Coronary artery (tissue), 2 donors: ENCODE results near the gene KIAA0408.

ENCODE experiments used
- DNase-seq: peaks from one replicate; pipeline ENCODE4 v3.0.0-alpha.2; 2017; ENCODE audit warnings: low spot score
- H3K27ac ChIP-seq, 2 donors: fragments of 200-600 bp; sonication (generic); one replicate each; pipeline ENCODE4 v1.5.1; 2016 to 2019
- H3K4me3 ChIP-seq: fragments of 200-600 bp; sonication (generic); 2 replicates; pipeline ENCODE4 v1.5.1; 2016; ENCODE audit warnings: mild to moderate bottlenecking, moderate library complexity
- CTCF ChIP-seq: fragments of 200-600 bp; sonication (generic); IDR thresholded peaks from one replicate; pipeline ENCODE4 v1.5.1; 2019; ENCODE audit warnings: antibody characterized with exemption

KIAA0408 gene

DNA sequence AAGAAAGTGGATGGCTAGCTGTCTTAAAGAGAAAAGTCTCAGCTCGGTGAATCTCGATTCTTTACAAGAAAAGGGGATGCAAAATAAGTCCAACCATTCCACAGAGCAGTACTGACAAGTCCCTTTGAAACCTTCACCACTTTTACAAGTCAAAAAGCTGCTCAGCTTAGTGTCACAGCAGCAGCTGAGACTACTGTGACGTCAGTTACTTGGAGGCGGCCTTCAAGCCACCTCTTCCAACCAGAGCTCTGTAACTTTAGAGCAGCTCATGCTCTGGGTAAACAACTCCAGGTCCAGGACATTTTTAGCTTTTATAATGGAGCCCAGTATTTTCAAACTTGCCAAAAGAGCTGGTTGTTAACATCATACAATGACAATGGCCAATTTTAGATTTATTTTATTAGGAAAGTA lies at the start of gene KIAA0408:
TSS of gene KIAA0408 (minus strand) at position 159 of the 411 bp plus-strand sequence. CDS start 5,408 bp downstream, outside the sequence.
- TF ChIP-seq CTCF, result no peak
- peak; percentile 83 for DNase-seq
- peak within 1 kb of the TSS; percentile 80 to 88 for H3K27ac ChIP-seq
- H3K4me3 ChIP-seq, result peak within 1 kb of the TSS; percentile 66

GRCh38 chr6:127506894-127507293 lies 47.7 kb upstream of the KIAA0408 start:
- TF ChIP-seq CTCF, result no peak
- no peak overlapping the region for H3K27ac ChIP-seq
- DNase-seq, result no peak
- H3K4me3 ChIP-seq, result no peak overlapping the region

DNA sequence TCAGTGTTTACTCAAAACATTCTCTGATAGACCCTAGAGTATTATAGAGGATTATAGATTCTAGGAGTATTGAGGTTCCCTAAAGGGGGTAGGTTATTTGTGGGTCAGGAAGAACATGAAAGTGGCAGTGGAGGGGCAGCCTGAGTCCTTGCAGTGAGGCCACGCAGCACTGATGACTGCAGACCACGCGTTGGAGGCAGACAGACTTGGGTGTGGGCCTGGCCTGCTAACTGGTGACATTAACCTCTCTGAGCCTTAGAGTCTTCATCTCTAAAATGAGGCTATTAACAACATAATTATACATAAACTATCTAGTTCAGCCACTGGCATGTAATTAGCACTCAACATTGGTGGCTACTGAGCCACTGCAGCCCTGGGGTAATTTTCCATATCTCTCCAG lies 43.8 kb upstream of the KIAA0408 start:
- no peak for DNase-seq
- Histone ChIP-seq H3K4me3 (no peak overlapping the region), H3K27ac (no peak overlapping the region)
- no peak for TF ChIP-seq CTCF

DNA sequence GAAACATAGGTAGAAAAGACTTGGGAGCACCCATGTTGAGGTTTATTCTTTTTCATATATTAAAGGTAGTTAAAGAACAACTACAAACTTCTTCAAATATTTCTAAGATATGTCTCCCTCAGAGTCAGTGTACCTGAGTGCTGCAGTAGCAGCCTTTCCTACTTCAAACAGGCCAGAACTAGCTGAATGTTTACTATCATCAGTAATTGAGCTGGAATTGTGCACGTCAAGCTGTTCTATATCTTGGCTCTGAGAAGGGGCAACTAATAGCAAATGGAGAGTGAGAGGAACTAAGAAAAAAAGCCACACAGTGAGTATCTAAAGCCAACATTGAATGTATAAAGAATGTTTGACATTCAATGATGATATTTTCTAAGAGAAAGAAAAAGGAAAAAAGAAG lies 38.2 kb upstream of the KIAA0408 start:
- no peak for TF ChIP-seq CTCF
- Histone ChIP-seq H3K27ac (no peak overlapping the region), H3K4me3 (no peak overlapping the region)

GRCh38 chr6:127496471-127496870 lies 37.3 kb upstream of the KIAA0408 start:
- Histone ChIP-seq H3K27ac (no peak overlapping the region), H3K4me3 (no peak overlapping the region)
- no peak for TF ChIP-seq CTCF
- DNase-seq, result no peak

More for the DNA sequence above, 38.2 kb upstream of the KIAA0408 start:
- DNase-seq, result no peak

DNA sequence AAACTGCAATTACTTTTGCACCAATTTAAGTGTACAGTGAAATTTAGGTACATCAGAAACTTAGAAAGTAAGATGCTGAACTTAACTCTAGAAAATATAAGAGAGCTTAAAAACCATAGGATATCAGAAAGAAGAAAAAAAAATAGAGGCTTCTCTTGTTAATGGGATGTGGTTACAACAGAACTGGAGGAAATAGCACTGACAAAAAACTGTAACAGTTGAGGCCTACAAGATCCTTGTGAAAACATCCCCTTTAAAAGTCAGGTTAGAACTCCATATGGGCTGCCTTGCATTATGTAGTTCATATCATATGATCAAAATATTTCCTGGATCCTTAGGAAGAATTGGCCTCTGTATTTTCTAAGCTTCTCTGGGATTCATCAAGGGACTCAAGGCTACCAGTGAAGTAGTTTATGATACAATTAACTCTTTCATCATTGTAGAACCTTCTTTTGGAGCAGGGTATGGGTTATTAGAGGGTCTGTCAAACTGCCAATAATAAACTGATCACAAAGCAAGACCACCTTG lies 35.1 kb upstream of the KIAA0408 start:
- no peak for DNase-seq
- TF ChIP-seq CTCF, result no peak

GRCh38 chr6:127489248-127489647 lies 30.1 kb upstream of the KIAA0408 start:
- no peak overlapping the region for H3K4me3 ChIP-seq
- DNase-seq, result no peak
- TF ChIP-seq CTCF, result no peak
- H3K27ac ChIP-seq, result no peak overlapping the region

More for the DNA sequence above, 35.1 kb upstream of the KIAA0408 start:
- H3K27ac ChIP-seq, result no peak overlapping the region
- H3K4me3 ChIP-seq, result no peak overlapping the region
